ENCODE data around the gene THADA.

- TF ChIP-seq, protein P1, sequence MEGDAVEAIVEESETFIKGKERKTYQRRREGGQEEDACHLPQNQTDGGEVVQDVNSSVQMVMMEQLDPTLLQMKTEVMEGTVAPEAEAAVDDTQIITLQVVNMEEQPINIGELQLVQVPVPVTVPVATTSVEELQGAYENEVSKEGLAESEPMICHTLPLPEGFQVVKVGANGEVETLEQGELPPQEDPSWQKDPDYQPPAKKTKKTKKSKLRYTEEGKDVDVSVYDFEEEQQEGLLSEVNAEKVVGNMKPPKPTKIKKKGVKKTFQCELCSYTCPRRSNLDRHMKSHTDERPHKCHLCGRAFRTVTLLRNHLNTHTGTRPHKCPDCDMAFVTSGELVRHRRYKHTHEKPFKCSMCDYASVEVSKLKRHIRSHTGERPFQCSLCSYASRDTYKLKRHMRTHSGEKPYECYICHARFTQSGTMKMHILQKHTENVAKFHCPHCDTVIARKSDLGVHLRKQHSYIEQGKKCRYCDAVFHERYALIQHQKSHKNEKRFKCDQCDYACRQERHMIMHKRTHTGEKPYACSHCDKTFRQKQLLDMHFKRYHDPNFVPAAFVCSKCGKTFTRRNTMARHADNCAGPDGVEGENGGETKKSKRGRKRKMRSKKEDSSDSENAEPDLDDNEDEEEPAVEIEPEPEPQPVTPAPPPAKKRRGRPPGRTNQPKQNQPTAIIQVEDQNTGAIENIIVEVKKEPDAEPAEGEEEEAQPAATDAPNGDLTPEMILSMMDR (IDR thresholded peaks at IDR 0.05): peak in 2 of 4 experiments; percentile 15 to 40
- no peak for TF ChIP-seq POLR2AphosphoS5 (IDR thresholded peaks at IDR 0.05)
Observed at GRCh38 chr2:43605079-43605655, 9.3 kb upstream of the THADA start.
